Common myeloid progenitor, CD34-positive (primary cell): ENCODE results near the gene B3GAT2.
A peak's percentile ranks its signal among the peaks of the same experiment; 100 is the strongest.

Experiments used
- CTCF ChIA-PET: fragments of 350-600 bp; sonication (Branson Sonifier 250); formaldehyde crosslinking; loops from one replicate; lab custom pipeline; 2021; ENCODE audit warnings: antibody characterized with exemption; lab: Charles Lee
- POLR2A ChIA-PET: fragments of 350-600 bp; sonication (Branson Sonifier 250); formaldehyde crosslinking; loops from one replicate; lab custom pipeline; 2021; ENCODE audit warnings: antibody characterized with exemption; lab: Charles Lee
- DNase-seq, 3 donors: peaks; one replicate each; pipeline versions ENCODE4 v3.0.0 to v3.0.0-alpha.2; 2013
- H3K27ac ChIP-seq, 2 experiments: 1 replicate in 1 of 2; 2 replicates in 1 of 2; pipeline ENCODE4 v1.7.0; 2013; ENCODE audit warnings: inconsistent platforms in 2 of 2, low read length in 2 of 2, mild to moderate bottlenecking in 2 of 2, low read depth in 1 of 2, moderate library complexity in 1 of 2; ENCODE audit not compliant: severe bottlenecking in 2 of 2, insufficient read depth in 1 of 2, poor library complexity in 1 of 2
- H3K27me3 ChIP-seq, 5 experiments: replicated peaks in 2 of 5; 1 replicate in 3 of 5; 2 replicates in 2 of 5; pipeline versions ENCODE4 v1.6.1 to v1.7.0; 2013; ENCODE audit warnings: low read length in 4 of 5, mild to moderate bottlenecking in 2 of 5, moderate library complexity in 2 of 5, inconsistent platforms in 1 of 5; ENCODE audit not compliant: insufficient read depth in 5 of 5, control insufficient read depth in 4 of 5
- H3K36me3 ChIP-seq, 4 experiments: 1 replicate in 2 of 4; 2 replicates in 2 of 4; pipeline versions ENCODE4 v1.6.1 to v1.7.0; 2013; ENCODE audit warnings: low read length in 3 of 4, control low read depth in 1 of 4, mild to moderate bottlenecking in 1 of 4; ENCODE audit not compliant: control insufficient read depth in 4 of 4, insufficient read depth in 4 of 4
- H3K4me1 ChIP-seq, 4 experiments: 1 replicate in 3 of 4; 2 replicates in 1 of 4; pipeline versions ENCODE4 v1.6.1 to v1.7.1; 2013; ENCODE audit warnings: low read length in 3 of 4, mild to moderate bottlenecking in 3 of 4, control low read depth in 1 of 4, inconsistent platforms in 1 of 4, moderate library complexity in 1 of 4; ENCODE audit not compliant: control insufficient read depth in 4 of 4, insufficient read depth in 4 of 4; ENCODE audit errors: control extremely low read depth in 1 of 4
- H3K4me3 ChIP-seq, 7 experiments: 1 replicate in 4 of 7; 2 replicates in 3 of 7; pipeline versions ENCODE4 v1.5.1 to v1.7.0; 2013; ENCODE audit warnings: mild to moderate bottlenecking in 7 of 7, low read length in 6 of 7, moderate library complexity in 6 of 7, inconsistent platforms in 2 of 7, low read depth in 2 of 7, control low read depth in 1 of 7; ENCODE audit not compliant: insufficient read depth in 4 of 7, control insufficient read depth in 1 of 7; ENCODE audit errors: extremely low read depth in 1 of 7
- H3K9me3 ChIP-seq, 5 experiments: 1 replicate in 4 of 5; 2 replicates in 1 of 5; pipeline versions ENCODE4 v1.6.1 to v1.7.1; 2013; ENCODE audit warnings: low read length in 4 of 5, mild to moderate bottlenecking in 2 of 5, inconsistent platforms in 1 of 5, low read depth in 1 of 5, moderate library complexity in 1 of 5; ENCODE audit not compliant: control insufficient read depth in 4 of 5, insufficient read depth in 2 of 5; ENCODE audit errors: control extremely low read depth in 1 of 5
- WGBS: methylation state at CpG from one replicate; pipeline ENCODE4 v1.1.5; 2013; ENCODE audit not compliant: insufficient coverage; 5-methylcytosine and 5-hydroxymethylcytosine counted together

Gene B3GAT2

DNA sequence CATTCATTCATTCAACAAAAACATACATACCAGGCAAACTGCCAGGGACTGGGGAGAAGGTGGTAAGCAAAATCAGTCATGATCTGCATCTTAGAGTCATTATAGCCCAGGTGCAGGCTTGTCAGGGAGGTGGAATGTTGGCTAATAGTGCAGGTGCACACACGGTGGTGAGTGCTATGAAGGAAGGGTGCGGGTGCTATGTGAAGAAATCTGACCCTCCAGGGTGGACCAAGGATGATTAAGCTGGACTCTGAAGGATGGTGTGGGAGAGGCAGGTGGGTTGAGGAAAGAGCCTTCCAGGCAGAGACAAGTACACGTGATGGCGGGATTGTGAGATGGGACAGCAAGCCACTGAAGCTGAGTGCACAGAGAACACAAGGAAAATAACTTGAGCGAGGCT, 77.4 kb downstream of the B3GAT2 start:
- Histone ChIP-seq H3K4me1 (no peaks in the 10 kb centered on the region), H3K27ac (no peak overlapping the region), H3K27me3 (peaks cover 0 to 2% (median 0%) of the 10 kb centered on the region in 5 experiments), H3K36me3 (no peaks in the 10 kb centered on the region), H3K4me3 (no peak overlapping the region), H3K9me3 (peaks cover 0 to 6% (median 0%) of the 10 kb centered on the region in 5 experiments)
- POLR2A ChIA-PET = no interaction called here
- 97% methylated on average over 5 of the region's 5 CpGs for WGBS
- no peak for DNase-seq
- CTCF ChIA-PET = interaction anchor here (1.0 kb wide), 1 partner anchor 50 kb away, joined by 3 read pairs; no protein-coding TSS in a partner anchor

GRCh38 chr6:70874181-70874913, 82.5 kb downstream of the B3GAT2 start:
- Histone ChIP-seq H3K27ac (no peak overlapping the region), H3K9me3 (peaks cover 0 to 23% (median 2%) of the 10 kb centered on the region in 5 experiments), H3K4me1 (no peaks in the 10 kb centered on the region), H3K4me3 (no peak overlapping the region), H3K27me3 (no peaks in the 10 kb centered on the region), H3K36me3 (no peaks in the 10 kb centered on the region)
- ChIA-PET CTCF (interaction anchor here (2.3 kb wide), 1 partner anchor 11 kb away, joined by 11 read pairs; no protein-coding TSS in a partner anchor), POLR2A (no interaction called here)
- DNase-seq = no peak
- WGBS = 100% methylated on average over 2 of the region's 3 CpGs

DNA sequence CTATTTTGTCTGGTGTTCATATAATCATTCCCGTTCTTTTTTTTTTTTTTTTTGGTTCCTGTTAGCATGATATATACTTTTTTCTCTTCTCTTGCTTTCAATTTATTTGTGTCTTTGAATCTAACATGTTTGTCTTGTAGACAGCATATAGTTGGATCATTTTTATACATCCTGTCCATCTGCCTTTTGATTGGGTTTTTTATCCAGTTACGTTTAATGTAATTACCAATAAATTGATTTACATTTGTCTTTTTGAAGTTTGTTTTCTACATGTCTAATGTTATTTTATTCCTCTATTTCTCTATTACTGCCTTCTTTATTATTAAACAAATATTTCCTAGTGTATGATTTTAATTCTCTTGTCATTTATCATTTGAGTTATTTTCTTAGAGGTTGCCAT, 84.4 kb downstream of the B3GAT2 start:
- POLR2A ChIA-PET = no interaction called here

GRCh38 chr6:70864401-70864800, 92.5 kb downstream of the B3GAT2 start:
- H3K27ac ChIP-seq = no peak overlapping the region
- 69% methylated on average over 3 of the region's 3 CpGs for WGBS
- POLR2A ChIA-PET = no interaction called here
- H3K4me1 ChIP-seq = peaks cover 0 to 10% (median 2%) of the 10 kb centered on the region in 4 experiments
- DNase-seq = peak in 2 of 3 donors; percentile 6 to 8
- H3K4me3 ChIP-seq = no peak overlapping the region
- CTCF ChIA-PET = interaction anchor here (0.7 to 0.8 kb wide), 2 partner anchors 20 to 146 kb away, joined by 3 read pairs; no protein-coding TSS in a partner anchor
- no peaks in the 10 kb centered on the region for H3K27me3 ChIP-seq
- peaks cover 0 to 6% (median 5%) of the 10 kb centered on the region in 4 experiments for H3K36me3 ChIP-seq
- no peaks in the 10 kb centered on the region for H3K9me3 ChIP-seq

More for the DNA sequence above, 84.4 kb downstream of the B3GAT2 start:
- Histone ChIP-seq H3K36me3 (no peaks in the 10 kb centered on the region), H3K4me1 (no peaks in the 10 kb centered on the region), H3K9me3 (peaks cover 0 to 21% (median 2%) of the 10 kb centered on the region in 5 experiments), H3K27me3 (no peaks in the 10 kb centered on the region), H3K27ac (no peak overlapping the region), H3K4me3 (no peak overlapping the region)
- CTCF ChIA-PET = no interaction called here
- DNase-seq = no peak
- no CpG with 5 or more reads among the region's 2 CpGs for WGBS

DNA sequence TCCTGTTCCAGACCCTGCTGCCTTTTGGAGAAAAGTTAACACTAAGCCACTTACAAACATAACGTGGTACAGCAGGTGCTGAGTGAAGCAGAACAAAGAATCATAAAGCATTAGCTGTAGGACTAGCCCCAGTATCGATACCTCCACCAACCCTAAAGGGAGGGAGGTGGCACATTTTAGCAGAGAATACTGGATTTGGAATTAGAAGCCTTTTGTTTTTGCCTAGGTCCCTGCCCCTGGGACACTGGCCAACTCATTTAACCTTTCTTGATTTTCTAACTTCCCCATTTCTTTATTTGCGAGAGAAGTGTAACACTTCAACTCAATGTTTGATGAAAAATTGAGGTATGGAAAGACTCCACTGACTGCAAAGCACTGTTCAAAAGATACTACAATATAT, 93.5 kb downstream of the B3GAT2 start:
- WGBS = 50% methylated on average over 2 of the region's 3 CpGs
- ChIA-PET POLR2A (no interaction called here), CTCF (no interaction called here)
- DNase-seq = peak in 2 of 3 donors; percentile 36 to 44
- Histone ChIP-seq H3K27ac (no peak overlapping the region), H3K4me3 (no peak overlapping the region), H3K36me3 (peaks cover 0 to 9% (median 6%) of the 10 kb centered on the region in 4 experiments), H3K27me3 (no peaks in the 10 kb centered on the region), H3K9me3 (no peaks in the 10 kb centered on the region), H3K4me1 (peaks cover 0 to 10% (median 2%) of the 10 kb centered on the region in 4 experiments)

- ChIA-PET POLR2A (no interaction called here), CTCF (interaction anchor here (2.3 kb wide), 1 partner anchor 24 kb away, joined by 9 read pairs; no protein-coding TSS in a partner anchor)
- peaks cover 0 to 10% (median 2%) of the 10 kb centered on the region in 4 experiments for H3K4me1 ChIP-seq
- WGBS = no CpG with 5 or more reads among the region's 1 CpG
- H3K27me3 ChIP-seq = no peaks in the 10 kb centered on the region
- no peak for DNase-seq
- H3K9me3 ChIP-seq = no peaks in the 10 kb centered on the region
- H3K4me3 ChIP-seq = no peak overlapping the region
- H3K27ac ChIP-seq = no peak overlapping the region
- peaks cover 0 to 14% (median 7%) of the 10 kb centered on the region in 4 experiments for H3K36me3 ChIP-seq
Observed at GRCh38 chr6:70860920-70861319, 95.9 kb downstream of the B3GAT2 start.

DNA sequence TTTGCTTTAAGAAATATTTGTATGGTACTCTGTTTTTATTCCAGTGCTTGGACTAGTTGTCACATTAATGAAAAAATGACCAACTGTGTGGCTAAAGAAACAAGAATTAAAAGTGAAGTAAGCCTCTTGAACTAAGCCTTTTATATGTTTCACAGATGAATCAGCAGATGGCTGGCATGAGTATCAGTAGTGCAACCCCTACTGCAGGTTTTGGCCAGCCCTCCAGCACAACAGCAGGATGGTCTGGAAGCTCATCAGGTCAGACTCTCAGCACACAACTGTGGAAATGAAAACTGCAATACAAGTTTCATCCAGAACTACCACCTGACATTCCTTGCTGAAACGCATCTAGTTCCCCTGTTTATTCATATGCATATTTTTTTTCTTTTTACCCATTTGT, 96.8 kb downstream of the B3GAT2 start:
- CTCF ChIA-PET = interaction anchor here (0.6 to 2.3 kb wide), 2 partner anchors 16 to 25 kb away, joined by 3 to 9 read pairs; no protein-coding TSS in a partner anchor
- no CpG with 5 or more reads among the region's 1 CpG for WGBS
- peaks cover 0 to 14% (median 7%) of the 10 kb centered on the region in 4 experiments for H3K36me3 ChIP-seq

More for the DNA sequence above, 96.8 kb downstream of the B3GAT2 start:
- POLR2A ChIA-PET = no interaction called here
- Histone ChIP-seq H3K27me3 (no peaks in the 10 kb centered on the region), H3K4me1 (peaks cover 0 to 10% (median 2%) of the 10 kb centered on the region in 4 experiments), H3K4me3 (no peak overlapping the region), H3K27ac (no peak overlapping the region), H3K9me3 (no peaks in the 10 kb centered on the region)
- no peak for DNase-seq
